Neural cell (in vitro differentiated cells): ENCODE measurements around the gene FBLL1. TPM values are rescaled to one million over a fixed set of nuclear protein-coding genes. Genes with fewer than 3 reads are reported as not detected.

Experiments used
- H2AFZ ChIP-seq: fragments of 200-600, 300-800 bp; sonication (generic), shearing (Covaris generic); 2 replicates; pipeline ENCODE4 v1.6.0; 2014; ENCODE audit warnings: low read depth, mild to moderate bottlenecking, antibody characterized with exemption, low read length, moderate library complexity
- H3F3A ChIP-seq: fragments of 200-600 bp; shearing (Covaris generic); 2 replicates; pipeline ENCODE4 v1.6.1; 2016; ENCODE audit warnings: mild to moderate bottlenecking, moderate library complexity, mixed read lengths, antibody characterized with exemption, low read length; ENCODE audit not compliant: insufficient read depth, poor library complexity, severe bottlenecking
- H3K27ac ChIP-seq: fragments of 200-600, 300-800 bp; sonication (generic), shearing (Covaris generic); 2 replicates; pipeline ENCODE4 v1.5.1; 2014; ENCODE audit warnings: mild to moderate bottlenecking, low read length, moderate library complexity
- H3K27me3 ChIP-seq: fragments of 300-800, 200-600 bp; sonication (generic), shearing (Covaris generic); 2 replicates; pipeline ENCODE4 v1.6.0; 2014; ENCODE audit warnings: mild to moderate bottlenecking, low read depth, low read length, moderate library complexity; ENCODE audit not compliant: insufficient read depth
- H3K36me3 ChIP-seq: fragments of 300-800, 200-600 bp; sonication (generic), shearing (Covaris generic); 2 replicates; pipeline ENCODE4 v1.5.1; 2014; ENCODE audit warnings: mild to moderate bottlenecking, antibody characterized with exemption, low read length, moderate library complexity; ENCODE audit not compliant: insufficient read depth
- H3K4me2 ChIP-seq: fragments of 300-800, 200-600 bp; sonication (generic), shearing (Covaris generic); 2 replicates; pipeline ENCODE4 v1.6.0; 2014; ENCODE audit warnings: mild to moderate bottlenecking, low read length
- H3K4me3 ChIP-seq: fragments of 300-800, 200-600 bp; sonication (generic), shearing (Covaris generic); 2 replicates; pipeline ENCODE4 v1.5.1; 2014; ENCODE audit warnings: mild to moderate bottlenecking, low read length, moderate library complexity
- H3K79me2 ChIP-seq: fragments of 200-600 bp; shearing (Covaris generic); replicated peaks from 2 replicates; pipeline ENCODE4 v1.6.0; 2014; ENCODE audit warnings: mild to moderate bottlenecking, low read length, moderate library complexity; ENCODE audit not compliant: insufficient read depth
- H3K9ac ChIP-seq: fragments of 300-800, 200-600 bp; sonication (generic), shearing (Covaris generic); 2 replicates; pipeline ENCODE4 v1.6.1; 2016; ENCODE audit warnings: mild to moderate bottlenecking, low read length, mixed read lengths
- H3K9me2 ChIP-seq: fragments of 200-600 bp; shearing (Covaris generic); 2 replicates; pipeline ENCODE4 v1.6.1; 2016; ENCODE audit warnings: mild to moderate bottlenecking, low read length, mixed read lengths; ENCODE audit not compliant: insufficient read depth
- H3K9me3 ChIP-seq: fragments of 200-600, 300-800 bp; sonication (generic), shearing (Covaris generic); 2 replicates; pipeline ENCODE4 v1.6.1; 2016; ENCODE audit warnings: mild to moderate bottlenecking, mixed run types, low read length, moderate library complexity, mixed read lengths
- H4K20me1 ChIP-seq: fragments of 200-600 bp; shearing (Covaris generic); 2 replicates; pipeline ENCODE4 v1.6.1; 2016; ENCODE audit warnings: mild to moderate bottlenecking, mixed run types; ENCODE audit not compliant: insufficient read depth
- CTCF ChIP-seq: fragments of 450-650 bp; IDR thresholded peaks from 2 replicates; pipeline ENCODE4 v1.5.1; 2014; ENCODE audit warnings: antibody characterized with exemption, mild to moderate bottlenecking, moderate library complexity; ENCODE audit not compliant: poor library complexity, severe bottlenecking
- EP300 ChIP-seq: fragments of 450-650 bp; conservative IDR thresholded peaks from 2 replicates; pipeline ENCODE4 v1.6.1; 2014; ENCODE audit warnings: antibody characterized with exemption, mild to moderate bottlenecking, moderate library complexity; ENCODE audit not compliant: poor library complexity, severe bottlenecking
- EZH2 ChIP-seq: fragments of 200-600, 300-800 bp; shearing (Covaris generic), sonication (generic); IDR thresholded peaks from 2 replicates; pipeline ENCODE4 v1.6.1; 2014; ENCODE audit warnings: antibody characterized with exemption, low read length, borderline replicate concordance, mild to moderate bottlenecking; ENCODE audit not compliant: insufficient read depth, poor library complexity, severe bottlenecking
- MXI1 ChIP-seq: fragments of 450-650 bp; conservative IDR thresholded peaks from 2 replicates; pipeline ENCODE4 v1.6.1; 2014; ENCODE audit warnings: antibody characterized with exemption, mild to moderate bottlenecking; ENCODE audit not compliant: poor library complexity, severe bottlenecking
- POLR2AphosphoS5 ChIP-seq: IDR thresholded peaks from 2 replicates; pipeline ENCODE4 v1.6.1; 2012
- RAD21 ChIP-seq: fragments of 450-650 bp; conservative IDR thresholded peaks from 2 replicates; pipeline ENCODE4 v1.6.1; 2014; ENCODE audit warnings: antibody characterized with exemption, mild to moderate bottlenecking, moderate library complexity
- REST ChIP-seq: IDR thresholded peaks from 2 replicates; pipeline ENCODE4 v1.6.1; 2012; ENCODE audit warnings: borderline replicate concordance
- SMC3 ChIP-seq: fragments of 450-650 bp; conservative IDR thresholded peaks from 2 replicates; pipeline ENCODE4 v1.6.1; 2014; ENCODE audit warnings: antibody characterized with exemption, mild to moderate bottlenecking, moderate library complexity; ENCODE audit not compliant: poor library complexity
- TAF1 ChIP-seq: IDR thresholded peaks from 2 replicates; pipeline ENCODE4 v1.6.1; 2012; ENCODE audit warnings: low read depth
- polyA plus RNA-seq: library from polyadenylated mRNA; depleted of rRNA; stranded (reverse); fragments of >200 nt; gene quantifications from 2 replicates; pipeline ENCODE4 v1.2.3, GENCODE V29; 2014

Gene FBLL1
- polyA plus RNA-seq, 1 donor from 2014 or later, result 63.7 TPM

DNA sequence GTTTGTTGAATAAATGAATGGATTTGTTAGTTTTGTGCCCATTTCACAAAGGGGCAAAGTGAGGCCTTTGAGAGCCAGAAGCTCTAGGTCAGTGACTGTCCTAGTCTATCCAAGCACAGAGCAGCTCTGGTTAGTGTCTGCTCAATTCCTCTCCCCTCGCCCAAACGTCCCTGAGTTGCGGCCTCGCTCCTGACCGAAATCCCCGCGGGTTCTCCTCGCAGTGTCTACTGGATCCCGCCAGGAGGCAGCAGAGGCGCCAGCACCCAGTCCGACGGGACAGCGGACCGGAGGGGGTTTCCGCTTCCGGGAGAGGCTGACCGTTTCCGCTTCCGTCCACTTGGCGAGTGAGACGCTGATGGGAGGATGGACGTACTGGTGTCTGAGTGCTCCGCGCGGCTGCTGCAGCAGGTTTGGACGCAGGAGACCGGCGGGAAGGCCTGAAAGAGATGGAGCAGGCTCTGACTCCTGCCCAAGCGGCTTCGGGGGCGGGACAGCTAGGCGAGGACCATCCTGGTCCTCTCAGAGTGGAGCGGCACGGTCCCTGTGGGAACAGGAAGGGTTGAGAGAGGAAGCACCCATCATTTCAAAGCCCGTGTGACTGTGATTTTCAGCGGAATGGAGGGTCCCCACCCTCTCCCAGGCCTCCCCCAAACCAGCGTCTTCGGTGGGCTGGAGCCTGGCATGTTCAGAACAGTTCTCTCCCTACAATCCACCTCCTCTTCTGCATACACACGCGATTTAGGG lies 42.8 kb upstream of the FBLL1 start, which contains the start of gene RARS1:
Gene RARS1, plus strand, starts transcription at position 336 of the 744 bp plus-strand sequence. Its CDS starts 28 bp downstream, at position 364.
- peaks cover 8% of the 10 kb centered on the region for H3K79me2 ChIP-seq
- H3K4me2 ChIP-seq, result peak within 1 kb of the TSS; percentile 63
- no peaks in the 10 kb centered on the region for H4K20me1 ChIP-seq
- H3K9me2 ChIP-seq, result no peaks in the 10 kb centered on the region
- peak within 1 kb of the TSS; percentile 78 for H3K27ac ChIP-seq
- H3K9ac ChIP-seq, result peak within 1 kb of the TSS; percentile 77
- TF ChIP-seq MXI1 (peak; percentile 86), EP300 (no peak), EZH2 (no peak), TAF1 (peak; percentile 79), CTCF (peak; percentile 99), SMC3 (peak; percentile 88), RAD21 (peak; percentile 72), REST (peak; percentile 71), POLR2AphosphoS5 (peak; percentile 99)
- H3K27me3 ChIP-seq, result no peaks in the 10 kb centered on the region
- peak within 1 kb of the TSS; percentile 71 for H3K4me3 ChIP-seq
- H3K9me3 ChIP-seq, result no peaks in the 10 kb centered on the region
- H3K36me3 ChIP-seq, result no peaks in the 10 kb centered on the region
- no peaks in the 10 kb centered on the region for H3F3A ChIP-seq
- H2AFZ ChIP-seq, result peak within 1 kb of the TSS; percentile 70

- H4K20me1 ChIP-seq, result no peaks in the 10 kb centered on the region
- no peak overlapping the region for H3K27ac ChIP-seq
- TF ChIP-seq RAD21 (no peak), SMC3 (no peak), TAF1 (no peak), REST (no peak), EP300 (no peak), MXI1 (no peak), CTCF (no peak), EZH2 (no peak), POLR2AphosphoS5 (no peak)
- H3K36me3 ChIP-seq, result no peaks in the 10 kb centered on the region
- H3K27me3 ChIP-seq, result no peaks in the 10 kb centered on the region
- no peaks in the 10 kb centered on the region for H3K9me3 ChIP-seq
- H2AFZ ChIP-seq, result no peak overlapping the region
- H3K4me3 ChIP-seq, result no peak overlapping the region
- no peak overlapping the region for H3K9ac ChIP-seq
- no peaks in the 10 kb centered on the region for H3K9me2 ChIP-seq
- H3K79me2 ChIP-seq, result peaks cover 8% of the 10 kb centered on the region
- H3K4me2 ChIP-seq, result no peak overlapping the region
- H3F3A ChIP-seq, result no peaks in the 10 kb centered on the region
Observed at GRCh38 chr5:168489059-168489458, 40.0 kb upstream of the FBLL1 start.
